GM19099 (cell line): ENCODE results near the gene PPIC.
A peak's percentile ranks its signal among the peaks of the same experiment; 100 is the strongest.

ENCODE experiments used
- POLR2A ChIP-seq: IDR thresholded peaks from 3 replicates; pipeline ENCODE4 v1.6.1; 2011; ENCODE audit warnings: low read depth; ENCODE audit not compliant: insufficient read length; ENCODE audit errors: extremely low read depth

The PPIC gene

GRCh38 chr5:123035360-123035917, 1.1 kb downstream of the PPIC start:
- no peak for TF ChIP-seq POLR2A

- no peak for TF ChIP-seq POLR2A
These were observed 3.3 kb downstream of the PPIC start for GRCh38 chr5:123033157-123033671.

- TF ChIP-seq POLR2A = no peak
These were observed 8.3 kb downstream of the PPIC start for GRCh38 chr5:123028222-123028621.

GRCh38 chr5:123014689-123015088, 21.8 kb downstream of the PPIC start:
- TF ChIP-seq POLR2A = no peak

GRCh38 chr5:123012321-123012720, 24.2 kb downstream of the PPIC start:
- TF ChIP-seq POLR2A = no peak

- no peak for TF ChIP-seq POLR2A
These were observed 28.8 kb downstream of the PPIC start for GRCh38 chr5:123007754-123008153.

- no peak for TF ChIP-seq POLR2A
These were observed 29.3 kb downstream of the PPIC start for GRCh38 chr5:123007182-123007581.

GRCh38 chr5:123001808-123002207, 34.7 kb downstream of the PPIC start:
- TF ChIP-seq POLR2A = no peak

- TF ChIP-seq POLR2A = no peak
These were observed 35.8 kb downstream of the PPIC start for GRCh38 chr5:123000731-123001130.

- TF ChIP-seq POLR2A = no peak
These were observed 36.5 kb downstream of the PPIC start for GRCh38 chr5:122999947-123000563.

GRCh38 chr5:122997294-122997693, 39.2 kb downstream of the PPIC start:
- TF ChIP-seq POLR2A = no peak

GRCh38 chr5:122996091-122996490, 40.4 kb downstream of the PPIC start:
- TF ChIP-seq POLR2A = no peak

GRCh38 chr5:122985954-122986721, 50.4 kb downstream of the PPIC start:
- TF ChIP-seq POLR2A = peak; percentile 21

- no peak for TF ChIP-seq POLR2A
These were observed 51.4 kb downstream of the PPIC start for GRCh38 chr5:122985006-122985700.

GRCh38 chr5:122984425-122984824, 52.1 kb downstream of the PPIC start:
- TF ChIP-seq POLR2A = no peak

- no peak for TF ChIP-seq POLR2A
These were observed 54.1 kb downstream of the PPIC start for GRCh38 chr5:122982376-122982775.

GRCh38 chr5:122981846-122982245, 54.7 kb downstream of the PPIC start:
- TF ChIP-seq POLR2A = no peak
